ENCODE results near the gene GRIN3A. TPM values are rescaled to one million over a fixed set of nuclear protein-coding genes. Genes with fewer than 3 reads are reported as not detected.
A peak's percentile ranks its signal among the peaks of the same experiment; 100 is the strongest.

Gene GRIN3A
- not detected for polyA plus RNA-seq (2013, experiment 1 of 2)
- not detected for polyA plus RNA-seq (2013, experiment 2 of 2)

- no peak within 1 kb of the TSS for H4K91ac ChIP-seq (ENCODE audit: low read length)
- peaks cover 34 to 66% of the 10 kb centered on the region in 2 experiments for H3K27me3 ChIP-seq (ENCODE audit: control insufficient read depth in 1 of 2, insufficient read depth in 1 of 2, low read length in 2 of 2)
- H3K36me3 ChIP-seq (ENCODE audit: control insufficient read depth in 1 of 2, insufficient read depth in 2 of 2, low read depth in 1 of 2, low read length in 2 of 2), result no peaks in the 10 kb centered on the region
- H4K8ac ChIP-seq (ENCODE audit: low read length), result no peak within 1 kb of the TSS
- H2AFZ ChIP-seq (ENCODE audit: low read depth, low read length), result peak within 1 kb of the TSS; percentile 4
- no peak within 1 kb of the TSS for H3K27ac ChIP-seq (ENCODE audit: low read length, poor library complexity, severe bottlenecking)
- H2BK5ac ChIP-seq (ENCODE audit: low read depth, low read length, poor library complexity, severe bottlenecking), result no peak within 1 kb of the TSS
- no peak within 1 kb of the TSS for H2BK15ac ChIP-seq (ENCODE audit: low read depth, poor library complexity, severe bottlenecking)
- H3K9me3 ChIP-seq (ENCODE audit: control insufficient read depth, low read length), result no peaks in the 10 kb centered on the region
- no peak within 1 kb of the TSS for H3K4ac ChIP-seq (ENCODE audit: low read depth in 1 of 2, low read length in 2 of 2)
- H3K14ac ChIP-seq (ENCODE audit: low read length in 2 of 2), result peak within 1 kb of the TSS in 1 of 2 experiments; percentile 36
- no peak within 1 kb of the TSS for H2BK12ac ChIP-seq (ENCODE audit: low read length in 2 of 2)
- H3K9ac ChIP-seq (ENCODE audit: low read length), result no peak within 1 kb of the TSS
- peak within 1 kb of the TSS in 1 of 2 experiments; percentile 35 for H3K23ac ChIP-seq (ENCODE audit: low read length in 2 of 2)
- WGBS, result under 1% methylated on average over 24 of the region's 26 CpGs
- H3K4me2 ChIP-seq (ENCODE audit: low read length, poor library complexity, severe bottlenecking), result peak within 1 kb of the TSS; percentile 29
- H3K18ac ChIP-seq (ENCODE audit: low read depth in 1 of 2, low read length in 2 of 2), result no peak within 1 kb of the TSS
- no peak within 1 kb of the TSS for H2AK5ac ChIP-seq (ENCODE audit: low read length, severe bottlenecking)
- peak within 1 kb of the TSS in 1 of 2 experiments; percentile 72 for H3K4me3 ChIP-seq (ENCODE audit: insufficient read depth in 1 of 2, low read depth in 1 of 2, low read length in 2 of 2)
- no peak within 1 kb of the TSS for H2BK120ac ChIP-seq (ENCODE audit: low read depth, low read length)
- H3K79me1 ChIP-seq (replicated peaks; ENCODE audit: low read length, poor library complexity, severe bottlenecking), result no peaks in the 10 kb centered on the region
- peaks cover 11% of the 10 kb centered on the region for H3K4me1 ChIP-seq (ENCODE audit: control insufficient read depth, insufficient read depth, low read depth, low read length)
- no peak for DNase-seq
Observed at GRCh38 chr9:101738566-101739183, at the start of gene GRIN3A. TSS of gene GRIN3A (minus strand) at chr9:101738647. CDS start at chr9:101737979, 668 bp downstream.

GRCh38 chr9:101787891-101788290 lies 49.4 kb upstream of the GRIN3A start:
- Histone ChIP-seq H2AK5ac (ENCODE audit: low read length, severe bottlenecking) (no peak overlapping the region), H3K4me3 (ENCODE audit: insufficient read depth in 1 of 2, low read depth in 1 of 2, low read length in 2 of 2) (no peak overlapping the region), H2AFZ (ENCODE audit: low read depth, low read length) (no peak overlapping the region), H3K4me1 (ENCODE audit: control insufficient read depth, insufficient read depth, low read depth, low read length) (no peaks in the 10 kb centered on the region), H3K27ac (ENCODE audit: low read length, poor library complexity, severe bottlenecking) (no peak overlapping the region), H4K91ac (ENCODE audit: low read length) (no peak overlapping the region), H2BK120ac (ENCODE audit: low read depth, low read length) (no peak overlapping the region), H2BK12ac (ENCODE audit: low read length in 2 of 2) (no peak overlapping the region), H3K79me1 (replicated peaks; ENCODE audit: low read length, poor library complexity, severe bottlenecking) (no peaks in the 10 kb centered on the region), H3K9me3 (ENCODE audit: control insufficient read depth, low read length) (no peaks in the 10 kb centered on the region), H3K23ac (ENCODE audit: low read length in 2 of 2) (no peak overlapping the region), H4K8ac (ENCODE audit: low read length) (no peak overlapping the region), H3K14ac (ENCODE audit: low read length in 2 of 2) (no peak overlapping the region), H3K4me2 (ENCODE audit: low read length, poor library complexity, severe bottlenecking) (no peak overlapping the region), H2BK5ac (ENCODE audit: low read depth, low read length, poor library complexity, severe bottlenecking) (no peak overlapping the region), H3K4ac (ENCODE audit: low read depth in 1 of 2, low read length in 2 of 2) (no peak overlapping the region), H2BK15ac (ENCODE audit: low read depth, poor library complexity, severe bottlenecking) (no peak overlapping the region), H3K18ac (ENCODE audit: low read depth in 1 of 2, low read length in 2 of 2) (no peak overlapping the region), H3K9ac (ENCODE audit: low read length) (no peak overlapping the region), H3K36me3 (ENCODE audit: control insufficient read depth in 1 of 2, insufficient read depth in 2 of 2, low read depth in 1 of 2, low read length in 2 of 2) (no peaks in the 10 kb centered on the region), H3K27me3 (ENCODE audit: control insufficient read depth in 1 of 2, insufficient read depth in 1 of 2, low read length in 2 of 2) (peaks cover 0 to 2% of the 10 kb centered on the region in 2 experiments)
- WGBS, result 20% methylated on average over 1 of the region's 1 CpG
- DNase-seq, result no peak

- no peak overlapping the region for H3K9ac ChIP-seq (ENCODE audit: low read length)
- no peak overlapping the region for H3K23ac ChIP-seq (ENCODE audit: low read length in 2 of 2)
- no peak overlapping the region for H2BK12ac ChIP-seq (ENCODE audit: low read length in 2 of 2)
- H3K4me3 ChIP-seq (ENCODE audit: insufficient read depth in 1 of 2, low read depth in 1 of 2, low read length in 2 of 2), result no peak overlapping the region
- H4K8ac ChIP-seq (ENCODE audit: low read length), result no peak overlapping the region
- H3K27me3 ChIP-seq (ENCODE audit: control insufficient read depth in 1 of 2, insufficient read depth in 1 of 2, low read length in 2 of 2), result no peaks in the 10 kb centered on the region
- no peaks in the 10 kb centered on the region for H3K36me3 ChIP-seq (ENCODE audit: control insufficient read depth in 1 of 2, insufficient read depth in 2 of 2, low read depth in 1 of 2, low read length in 2 of 2)
- no peak overlapping the region for H2BK15ac ChIP-seq (ENCODE audit: low read depth, poor library complexity, severe bottlenecking)
- H3K9me3 ChIP-seq (ENCODE audit: control insufficient read depth, low read length), result no peaks in the 10 kb centered on the region
- no peak overlapping the region for H2BK5ac ChIP-seq (ENCODE audit: low read depth, low read length, poor library complexity, severe bottlenecking)
- DNase-seq, result no peak
- no peak overlapping the region for H2AFZ ChIP-seq (ENCODE audit: low read depth, low read length)
- no peak overlapping the region for H3K18ac ChIP-seq (ENCODE audit: low read depth in 1 of 2, low read length in 2 of 2)
- H3K4ac ChIP-seq (ENCODE audit: low read depth in 1 of 2, low read length in 2 of 2), result no peak overlapping the region
- H2AK5ac ChIP-seq (ENCODE audit: low read length, severe bottlenecking), result no peak overlapping the region
- H4K91ac ChIP-seq (ENCODE audit: low read length), result no peak overlapping the region
- 73% methylated on average over 3 of the region's 4 CpGs for WGBS
- no peaks in the 10 kb centered on the region for H3K79me1 ChIP-seq (replicated peaks; ENCODE audit: low read length, poor library complexity, severe bottlenecking)
- H3K14ac ChIP-seq (ENCODE audit: low read length in 2 of 2), result no peak overlapping the region
- no peak overlapping the region for H3K27ac ChIP-seq (ENCODE audit: low read length, poor library complexity, severe bottlenecking)
- no peak overlapping the region for H3K4me2 ChIP-seq (ENCODE audit: low read length, poor library complexity, severe bottlenecking)
- no peaks in the 10 kb centered on the region for H3K4me1 ChIP-seq (ENCODE audit: control insufficient read depth, insufficient read depth, low read depth, low read length)
- no peak overlapping the region for H2BK120ac ChIP-seq (ENCODE audit: low read depth, low read length)
Observed at GRCh38 chr9:101778332-101778731, 39.9 kb upstream of the GRIN3A start.

- H2AK5ac ChIP-seq (ENCODE audit: low read length, severe bottlenecking), result no peak overlapping the region
- DNase-seq, result no peak
- H3K79me1 ChIP-seq (replicated peaks; ENCODE audit: low read length, poor library complexity, severe bottlenecking), result no peaks in the 10 kb centered on the region
- H3K9me3 ChIP-seq (ENCODE audit: control insufficient read depth, low read length), result no peaks in the 10 kb centered on the region
- H3K18ac ChIP-seq (ENCODE audit: low read depth in 1 of 2, low read length in 2 of 2), result no peak overlapping the region
- H3K4me1 ChIP-seq (ENCODE audit: control insufficient read depth, insufficient read depth, low read depth, low read length), result no peaks in the 10 kb centered on the region
- no peak overlapping the region for H4K91ac ChIP-seq (ENCODE audit: low read length)
- H4K8ac ChIP-seq (ENCODE audit: low read length), result no peak overlapping the region
- 83% methylated on average over 3 of the region's 3 CpGs for WGBS
- H3K14ac ChIP-seq (ENCODE audit: low read length in 2 of 2), result no peak overlapping the region
- H3K4me3 ChIP-seq (ENCODE audit: insufficient read depth in 1 of 2, low read depth in 1 of 2, low read length in 2 of 2), result no peak overlapping the region
- no peak overlapping the region for H3K4me2 ChIP-seq (ENCODE audit: low read length, poor library complexity, severe bottlenecking)
- H3K36me3 ChIP-seq (ENCODE audit: control insufficient read depth in 1 of 2, insufficient read depth in 2 of 2, low read depth in 1 of 2, low read length in 2 of 2), result no peaks in the 10 kb centered on the region
- no peak overlapping the region for H2BK120ac ChIP-seq (ENCODE audit: low read depth, low read length)
- H3K9ac ChIP-seq (ENCODE audit: low read length), result no peak overlapping the region
- H3K27ac ChIP-seq (ENCODE audit: low read length, poor library complexity, severe bottlenecking), result no peak overlapping the region
- H2BK12ac ChIP-seq (ENCODE audit: low read length in 2 of 2), result no peak overlapping the region
- no peak overlapping the region for H3K4ac ChIP-seq (ENCODE audit: low read depth in 1 of 2, low read length in 2 of 2)
- H3K23ac ChIP-seq (ENCODE audit: low read length in 2 of 2), result no peak overlapping the region
- no peak overlapping the region for H2BK15ac ChIP-seq (ENCODE audit: low read depth, poor library complexity, severe bottlenecking)
- no peaks in the 10 kb centered on the region for H3K27me3 ChIP-seq (ENCODE audit: control insufficient read depth in 1 of 2, insufficient read depth in 1 of 2, low read length in 2 of 2)
- H2AFZ ChIP-seq (ENCODE audit: low read depth, low read length), result no peak overlapping the region
- H2BK5ac ChIP-seq (ENCODE audit: low read depth, low read length, poor library complexity, severe bottlenecking), result no peak overlapping the region
Observed at GRCh38 chr9:101764472-101764871, 26.0 kb upstream of the GRIN3A start.
